HG03045 (cell line): Measurements from ENCODE around the gene USP7.
"Not testable (repeated sequence)": the region's sequence is repeated elsewhere in the genome, so short reads cannot be mapped to it uniquely, and the experiment has no call there.

ENCODE experiments used
- ATAC-seq: cut with Tn5 transposase; IDR thresholded peaks from one replicate; pipeline ENCODE4 v1.9.1; 2021; ENCODE audit warnings: mild to moderate bottlenecking, moderate library complexity; ENCODE audit not compliant: unreplicated experiment

The USP7 gene

DNA sequence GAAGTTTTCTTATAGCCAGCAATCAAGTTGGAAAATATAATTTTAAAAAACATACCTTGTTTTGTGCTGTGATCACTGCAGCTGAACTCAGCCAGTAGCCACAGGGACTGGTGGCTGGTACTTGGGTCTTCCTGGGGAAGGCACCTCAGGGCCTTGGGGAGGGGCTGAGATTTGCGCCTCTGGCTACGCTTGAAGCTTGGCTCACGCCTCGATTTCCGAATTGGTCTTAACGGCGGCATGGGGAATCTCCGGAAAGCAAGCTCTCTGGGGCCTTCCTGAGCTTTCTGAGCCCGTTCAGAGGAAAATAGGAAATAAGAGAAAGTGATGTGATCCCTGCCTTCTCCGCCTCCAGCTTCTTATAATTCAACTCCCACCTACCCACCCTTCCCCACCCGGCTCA lies 11.3 kb upstream of the USP7 start:
- ATAC-seq: no peak

DNA sequence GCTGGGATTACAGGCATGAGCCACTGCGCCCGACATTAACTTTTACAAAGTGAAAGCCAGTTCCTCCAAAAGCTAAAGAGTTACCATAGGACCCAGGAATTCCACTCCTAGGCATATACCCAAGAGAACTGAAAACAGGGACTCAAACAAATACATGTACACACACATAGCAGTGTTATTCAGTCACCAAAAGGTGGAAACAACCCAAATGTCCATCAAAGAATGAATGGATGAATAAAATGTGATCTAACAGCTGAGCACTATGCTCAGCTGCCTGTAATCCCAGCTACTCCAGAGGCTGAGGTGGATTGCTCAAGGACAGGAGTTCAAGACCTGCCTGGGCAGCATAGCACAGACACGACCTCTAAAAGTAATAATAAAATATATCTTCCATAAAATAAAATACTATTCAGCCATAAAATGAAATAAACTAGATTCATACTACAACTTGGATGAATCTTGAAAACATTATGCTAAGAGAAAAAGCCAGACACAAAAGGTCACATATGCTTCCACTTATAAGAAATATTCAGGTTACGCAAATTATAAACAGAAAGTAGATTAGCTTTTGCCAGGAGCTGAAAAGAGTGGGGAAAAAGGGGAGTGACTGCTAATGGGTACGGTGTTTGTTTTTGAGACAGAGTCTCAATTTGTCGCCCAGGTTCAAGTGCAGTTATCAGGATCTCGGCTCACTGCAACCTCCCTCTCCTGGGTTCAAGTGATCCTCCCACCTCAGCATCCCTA lies 9.3 kb upstream of the USP7 start:
- no peak for ATAC-seq

DNA sequence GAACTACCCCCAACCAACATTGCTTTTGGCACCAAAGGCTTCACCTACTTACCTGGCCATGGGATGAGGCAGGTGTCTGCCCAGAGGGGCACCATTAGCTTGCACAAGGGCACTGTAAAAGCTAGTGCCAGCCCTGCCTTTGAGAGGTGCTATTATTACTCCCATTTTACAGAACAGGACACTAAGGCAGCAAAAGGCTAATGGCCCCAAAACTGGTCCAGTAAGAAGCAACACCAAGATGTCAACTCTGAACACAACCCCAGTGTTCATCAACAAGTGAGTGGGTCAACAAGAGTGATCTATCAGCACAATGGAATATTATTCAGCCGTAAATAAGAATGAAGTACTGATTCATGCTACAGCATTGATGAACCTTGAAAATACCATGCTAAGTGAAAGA lies 7.7 kb upstream of the USP7 start:
- no peak for ATAC-seq

DNA sequence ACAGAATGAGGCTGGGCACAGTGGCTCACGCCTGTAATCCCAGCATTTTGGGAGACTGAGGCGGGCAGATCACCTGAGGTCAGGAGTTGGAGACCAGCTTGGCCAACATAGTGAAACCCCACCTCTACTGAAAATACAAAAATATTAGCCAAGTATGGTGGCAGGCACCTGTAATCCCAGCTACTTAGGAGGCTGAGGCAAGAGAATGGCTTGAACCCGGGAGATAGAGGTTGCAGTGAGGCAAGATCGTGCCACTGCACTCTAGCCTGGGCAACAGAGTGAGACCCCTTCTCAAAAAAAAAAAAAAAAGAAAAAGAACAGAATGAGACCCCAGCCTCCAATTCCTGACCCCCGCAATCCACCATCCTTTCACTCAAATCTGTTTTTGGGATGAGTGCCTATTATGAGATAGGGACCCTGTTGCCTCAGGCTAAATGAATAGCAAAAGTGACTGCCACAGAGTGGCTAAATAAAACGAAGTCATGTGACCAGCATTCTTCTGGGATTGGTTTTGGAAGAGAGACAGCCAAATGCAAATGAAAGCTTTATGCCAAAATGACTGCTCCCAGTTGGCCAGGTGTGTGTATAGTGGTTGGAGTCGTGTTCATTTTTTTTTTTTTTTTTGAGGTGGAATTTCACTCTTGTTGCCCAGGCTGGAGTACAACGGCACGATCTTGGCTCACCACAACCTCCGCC lies 5.6 kb upstream of the USP7 start:
- not testable (repeated sequence) for ATAC-seq

DNA sequence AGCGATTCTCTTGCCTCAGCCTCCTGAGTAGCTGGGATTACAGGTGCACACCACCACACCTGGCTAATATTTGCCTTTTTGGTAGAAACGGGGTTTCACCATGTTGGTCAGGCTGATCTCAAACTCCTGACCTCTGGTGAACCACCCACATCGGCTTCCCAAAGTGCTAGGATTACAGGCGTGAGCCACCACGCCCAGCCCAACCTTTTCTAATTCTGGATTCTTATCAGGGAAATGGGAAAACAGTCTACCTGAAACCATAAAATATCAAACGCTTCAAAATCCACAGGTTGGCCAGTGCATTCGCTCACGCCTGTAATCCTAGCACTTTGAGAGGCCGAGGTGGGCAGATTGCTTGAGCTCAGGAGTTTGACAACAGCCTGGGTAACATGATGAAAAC lies 4.3 kb upstream of the USP7 start:
- not testable (repeated sequence) for ATAC-seq

DNA sequence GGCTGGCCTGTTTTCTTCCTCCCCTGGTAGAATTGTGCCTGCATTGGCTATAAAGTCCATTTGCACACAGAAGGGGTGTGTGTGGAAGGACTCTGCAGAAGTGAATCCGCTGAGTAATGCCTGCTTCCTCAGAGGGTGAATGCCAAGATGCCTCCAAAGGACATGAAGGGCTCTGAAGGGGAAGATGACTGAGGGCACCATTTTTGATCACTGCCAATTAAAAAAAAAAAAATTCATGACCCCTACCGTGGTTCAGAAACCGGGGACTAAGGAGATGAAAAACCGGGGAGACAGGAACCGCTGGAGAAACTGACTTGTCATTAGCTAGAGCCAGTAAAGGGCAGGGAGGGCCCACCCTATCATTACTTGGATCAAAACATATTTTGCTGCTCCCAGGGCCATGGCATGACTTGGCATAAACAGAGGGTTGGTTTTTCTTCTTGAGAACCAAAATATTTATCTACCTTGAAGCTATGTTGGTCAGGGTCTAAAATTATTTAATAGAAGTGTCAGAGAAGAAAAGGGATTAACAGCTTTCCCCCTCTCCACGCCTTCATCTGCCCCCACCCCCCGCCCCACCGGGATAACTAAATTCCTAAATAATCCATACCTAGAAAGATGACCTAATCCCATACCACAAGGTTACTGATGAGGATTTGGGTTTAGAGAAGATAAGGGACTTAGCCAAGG lies 3.6 kb upstream of the USP7 start:
- ATAC-seq: no peak

DNA sequence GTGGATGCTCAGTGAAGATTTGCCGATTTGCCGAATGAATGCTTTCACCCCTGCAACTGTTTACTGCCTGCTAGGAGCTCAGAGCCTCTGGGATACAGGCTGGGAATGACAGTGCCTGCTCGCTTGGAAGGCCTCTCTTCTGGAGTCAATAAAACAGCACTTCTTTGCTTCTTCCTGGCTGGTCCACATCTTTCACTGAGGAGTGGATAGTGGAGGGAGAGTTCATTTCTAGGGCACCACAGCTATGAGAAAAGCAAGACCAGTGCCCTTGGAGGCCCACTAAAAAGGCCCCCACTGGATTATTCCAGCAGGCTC lies 3.1 kb upstream of the USP7 start:
- ATAC-seq: no peak

DNA sequence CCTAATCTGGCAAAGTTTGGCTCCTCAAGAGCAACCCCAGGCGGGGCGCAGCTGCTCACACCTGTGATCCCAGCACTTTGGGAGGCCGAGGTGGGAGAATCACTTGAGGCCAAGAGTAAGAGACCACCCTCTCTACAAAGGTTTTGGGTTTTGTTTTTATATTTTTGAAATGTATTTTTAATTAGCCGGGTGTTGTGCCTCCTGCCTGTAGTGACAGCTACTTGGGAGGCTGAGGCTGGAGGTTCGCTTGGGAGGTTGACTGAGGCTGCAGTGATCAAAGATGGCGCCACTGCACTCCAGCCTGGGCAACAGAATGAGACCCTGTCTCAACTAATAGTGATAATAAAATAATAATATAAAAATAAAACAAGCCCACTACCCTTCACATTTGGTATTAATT lies 756 bp upstream of the USP7 start:
- no peak for ATAC-seq

DNA sequence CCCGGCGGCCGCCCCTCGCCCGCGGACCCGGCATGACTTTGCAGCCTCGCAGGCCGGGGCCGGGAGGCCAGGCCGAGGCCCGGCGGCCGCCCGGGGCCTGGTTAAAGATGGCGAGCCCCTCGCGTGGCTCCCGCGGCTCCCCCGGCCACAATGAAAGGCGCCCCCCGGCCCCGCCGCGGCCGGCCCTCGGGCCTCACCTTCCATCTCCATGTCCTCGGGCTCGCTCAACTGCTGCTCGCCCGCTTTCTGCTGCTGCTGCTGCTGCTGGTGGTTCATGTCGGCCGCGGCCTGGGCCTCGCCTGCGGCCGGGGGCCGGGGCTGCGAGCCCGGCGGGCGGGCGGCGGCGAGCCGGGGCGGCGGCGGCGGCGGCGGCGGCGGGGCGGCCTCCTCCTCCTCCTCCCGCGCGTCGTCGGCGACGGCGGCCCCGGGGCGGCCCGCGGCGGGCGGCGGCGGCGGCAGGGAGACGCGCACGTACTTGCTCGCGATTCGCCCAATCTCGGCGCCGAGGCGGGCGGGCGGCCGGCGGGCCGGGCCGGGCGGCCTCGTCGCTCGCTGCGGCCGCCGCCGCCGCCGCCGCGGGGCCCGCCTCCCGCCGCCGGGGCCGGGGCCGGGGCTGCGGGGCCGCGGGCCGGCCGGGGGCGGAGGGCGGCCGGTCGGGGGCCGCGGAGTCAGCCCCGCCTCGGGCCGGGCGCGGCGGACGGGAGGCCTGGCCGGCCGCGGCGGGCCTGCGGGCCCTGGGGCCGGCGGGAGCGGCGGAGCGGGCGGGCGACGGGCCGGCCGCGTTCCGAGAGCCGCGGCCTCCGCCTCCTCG lies 491 bp downstream of the USP7 start:
- ATAC-seq: peak; percentile 7

DNA sequence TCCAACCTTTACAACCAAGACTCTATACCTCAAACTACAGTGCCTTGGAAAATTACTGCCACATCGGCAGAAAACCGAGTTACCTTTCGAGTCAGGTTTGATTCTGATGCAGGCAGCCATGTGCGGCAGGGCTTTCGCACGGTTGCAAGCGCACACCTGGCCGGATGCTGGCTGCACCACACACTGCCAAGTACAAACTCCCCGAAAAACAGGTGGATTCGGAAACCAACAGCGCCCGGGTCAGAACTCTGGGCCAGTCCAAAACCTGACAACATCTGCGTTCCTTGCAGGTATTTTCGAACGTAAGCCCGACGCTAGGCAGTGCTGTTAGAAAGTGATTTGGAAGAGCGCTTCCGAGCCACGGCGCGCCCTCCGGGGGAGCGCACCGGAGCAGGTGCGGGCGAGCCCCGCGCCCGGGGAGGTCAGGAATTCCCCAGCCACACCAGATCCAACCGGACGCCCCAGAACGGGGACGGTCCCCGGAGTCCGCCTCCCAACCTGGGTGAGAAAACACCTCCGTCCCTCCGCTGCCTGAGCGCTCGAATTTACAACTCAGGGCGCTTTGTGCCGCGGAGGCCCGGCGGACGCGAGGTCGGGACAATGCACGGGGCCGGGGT lies 1.2 kb downstream of the USP7 start:
- no peak for ATAC-seq

DNA sequence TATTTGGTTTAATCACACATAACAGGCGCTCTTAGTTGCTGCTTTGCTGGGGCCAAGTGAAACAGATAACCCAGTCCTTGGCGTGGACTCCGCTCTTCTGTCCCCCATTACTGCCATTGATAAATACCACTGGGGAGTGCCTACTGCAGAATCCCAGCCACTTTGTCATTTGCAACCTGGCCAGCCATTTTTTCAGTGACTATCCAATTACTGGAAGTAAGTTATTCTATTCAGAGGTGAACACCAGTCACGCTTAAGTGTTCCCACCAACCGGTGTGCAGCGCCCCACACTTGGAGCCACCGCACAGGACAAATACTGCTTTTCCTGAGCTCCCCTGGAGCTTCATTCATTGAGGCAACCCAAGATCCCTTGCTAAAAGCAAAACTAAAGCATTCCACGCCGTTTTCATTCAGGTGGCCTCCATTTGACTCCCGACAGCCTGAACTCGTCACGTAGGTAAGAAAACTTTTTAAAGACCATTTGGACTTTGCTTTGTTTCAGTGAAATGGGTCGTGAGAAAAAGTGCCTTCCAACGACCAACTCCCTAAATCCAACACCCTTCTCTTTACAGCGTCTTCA lies 1.8 kb downstream of the USP7 start:
- ATAC-seq: no peak

DNA sequence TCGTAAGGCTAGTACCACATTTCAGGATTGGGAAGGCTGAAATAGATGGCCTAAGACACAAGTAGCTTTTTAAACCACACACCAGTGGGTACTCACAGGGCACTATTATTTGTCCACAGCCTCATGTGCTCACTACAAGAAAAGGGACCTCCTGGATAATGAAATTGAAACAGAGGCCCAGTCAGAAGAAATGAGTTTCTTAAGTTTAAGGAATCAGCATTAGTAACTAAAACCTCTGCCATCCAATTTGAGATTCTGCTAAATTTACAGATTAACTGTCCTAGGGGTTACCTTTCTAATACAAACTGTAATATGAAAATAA lies 3.0 kb downstream of the USP7 start:
- ATAC-seq: no peak

DNA sequence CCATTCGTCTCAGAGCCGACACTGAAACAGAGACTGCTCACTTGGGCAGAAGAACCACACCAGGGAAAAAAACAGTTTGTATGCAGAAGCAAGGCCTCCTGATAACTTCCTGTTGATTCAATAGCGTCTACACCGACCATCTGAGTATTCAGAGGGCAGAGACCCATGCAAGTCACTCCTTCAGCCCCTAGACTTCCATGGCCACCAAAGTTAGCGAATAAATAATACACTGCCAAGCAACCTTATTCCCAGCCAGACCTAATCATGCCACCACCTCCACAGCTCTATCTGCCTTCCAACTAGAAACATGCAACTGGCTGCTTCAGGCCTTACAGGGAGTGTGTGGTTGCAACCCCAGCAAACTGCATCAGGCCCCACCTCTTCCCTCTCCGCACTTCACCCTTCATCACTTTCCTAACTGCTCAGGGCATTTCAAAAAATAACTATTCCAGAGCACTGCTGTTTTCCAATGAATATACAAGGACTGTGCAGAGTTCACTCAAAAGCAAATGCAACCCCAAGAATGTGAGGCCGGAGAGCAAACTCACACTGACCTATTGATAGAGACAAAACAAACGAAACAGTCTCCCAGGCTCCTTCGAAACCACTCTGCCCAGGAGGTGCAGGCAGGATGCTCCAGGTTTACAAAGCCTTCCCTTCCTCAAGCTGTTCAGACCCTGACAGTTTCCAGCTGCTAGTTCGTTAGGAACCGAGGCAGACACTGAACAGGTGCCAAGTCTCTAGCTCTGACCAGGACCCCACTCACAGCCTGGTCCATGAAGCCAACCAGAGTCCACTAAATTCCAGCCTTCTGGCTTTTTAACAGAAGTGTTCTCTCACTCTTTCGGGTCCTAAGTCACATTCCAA lies 3.6 kb downstream of the USP7 start:
- ATAC-seq: no peak

DNA sequence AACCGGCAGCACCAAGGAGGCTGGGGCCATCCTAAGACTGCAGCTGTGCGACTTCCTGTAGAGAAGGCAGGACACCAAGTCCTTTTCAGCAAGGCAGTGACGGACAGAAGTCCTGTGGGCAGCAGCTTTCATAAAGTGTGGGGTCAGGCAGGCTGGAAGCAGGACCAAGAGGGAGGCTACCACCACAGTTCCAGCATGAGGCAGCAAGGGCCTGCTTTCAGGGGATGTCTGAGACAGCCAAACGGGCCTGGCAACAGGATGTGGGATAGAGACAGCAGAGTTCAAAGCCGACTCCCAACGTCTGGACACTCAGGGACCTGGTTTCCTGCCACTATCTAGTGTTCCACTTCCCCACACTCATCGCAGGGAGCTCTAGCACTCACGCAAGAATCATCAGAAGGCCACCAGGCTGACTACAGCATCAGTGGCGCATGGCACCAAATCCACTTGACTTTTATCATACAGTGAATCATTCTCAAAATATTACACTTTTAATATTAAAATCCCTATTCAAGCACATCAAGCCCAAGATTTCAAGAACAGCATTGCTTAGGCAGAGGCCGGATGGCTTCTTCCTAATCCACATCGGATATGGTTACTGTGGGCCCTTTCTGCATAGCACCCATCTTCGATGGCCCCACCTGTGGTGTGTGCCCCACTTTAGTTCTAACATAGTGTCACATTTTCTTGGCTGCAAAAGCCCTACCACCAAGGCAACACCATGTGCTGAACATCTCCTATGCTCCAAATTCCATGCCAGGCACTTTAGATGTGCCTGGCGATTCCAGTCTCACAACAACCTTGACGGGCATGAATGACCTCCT lies 5.2 kb downstream of the USP7 start:
- ATAC-seq: no peak

DNA sequence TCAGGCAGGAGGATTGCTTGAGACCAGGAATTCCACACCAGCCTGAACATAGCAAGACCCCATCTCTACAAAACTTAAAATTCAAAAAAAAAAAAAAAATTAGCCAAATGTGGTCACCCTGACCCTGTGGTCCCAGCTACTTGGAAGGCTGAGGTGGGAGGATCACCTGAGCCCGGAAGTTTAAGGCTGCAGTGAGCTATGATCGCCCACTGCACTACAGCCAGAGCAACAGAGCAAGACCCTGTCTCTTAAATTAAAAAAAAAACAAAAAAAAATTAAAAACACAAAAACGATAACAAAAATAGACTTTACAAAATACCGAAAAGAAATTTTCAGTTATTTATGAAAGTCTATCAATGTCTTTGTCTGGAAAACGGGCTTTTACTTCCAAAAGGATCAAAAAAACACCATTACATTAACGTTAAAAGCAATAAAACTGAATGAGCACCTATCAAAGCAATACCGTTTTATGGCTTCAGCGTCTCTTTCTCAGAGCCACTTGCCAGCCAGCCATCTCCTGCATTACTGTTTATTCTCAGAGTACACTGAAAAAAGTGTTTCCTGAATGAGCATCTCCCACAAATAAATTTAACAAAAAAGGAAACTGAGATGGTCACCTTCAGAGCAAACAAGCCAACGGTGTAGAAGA lies 6.1 kb downstream of the USP7 start:
- no peak for ATAC-seq

DNA sequence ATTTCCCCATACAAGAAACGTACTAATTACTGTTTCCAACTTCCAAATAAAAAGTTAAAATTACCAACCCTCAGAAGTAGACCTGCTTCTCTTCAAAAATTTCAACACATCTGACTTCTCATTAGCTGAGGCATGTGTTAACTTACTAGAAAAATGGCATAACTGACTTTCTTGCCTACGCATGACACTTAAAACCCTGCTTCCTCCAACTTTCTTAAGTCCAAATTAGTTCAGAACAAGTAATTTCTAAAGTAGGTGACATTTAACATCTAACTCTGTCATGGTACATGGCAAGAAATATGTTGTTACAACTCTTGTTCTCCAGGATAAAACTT lies 6.7 kb downstream of the USP7 start:
- ATAC-seq: no peak

DNA sequence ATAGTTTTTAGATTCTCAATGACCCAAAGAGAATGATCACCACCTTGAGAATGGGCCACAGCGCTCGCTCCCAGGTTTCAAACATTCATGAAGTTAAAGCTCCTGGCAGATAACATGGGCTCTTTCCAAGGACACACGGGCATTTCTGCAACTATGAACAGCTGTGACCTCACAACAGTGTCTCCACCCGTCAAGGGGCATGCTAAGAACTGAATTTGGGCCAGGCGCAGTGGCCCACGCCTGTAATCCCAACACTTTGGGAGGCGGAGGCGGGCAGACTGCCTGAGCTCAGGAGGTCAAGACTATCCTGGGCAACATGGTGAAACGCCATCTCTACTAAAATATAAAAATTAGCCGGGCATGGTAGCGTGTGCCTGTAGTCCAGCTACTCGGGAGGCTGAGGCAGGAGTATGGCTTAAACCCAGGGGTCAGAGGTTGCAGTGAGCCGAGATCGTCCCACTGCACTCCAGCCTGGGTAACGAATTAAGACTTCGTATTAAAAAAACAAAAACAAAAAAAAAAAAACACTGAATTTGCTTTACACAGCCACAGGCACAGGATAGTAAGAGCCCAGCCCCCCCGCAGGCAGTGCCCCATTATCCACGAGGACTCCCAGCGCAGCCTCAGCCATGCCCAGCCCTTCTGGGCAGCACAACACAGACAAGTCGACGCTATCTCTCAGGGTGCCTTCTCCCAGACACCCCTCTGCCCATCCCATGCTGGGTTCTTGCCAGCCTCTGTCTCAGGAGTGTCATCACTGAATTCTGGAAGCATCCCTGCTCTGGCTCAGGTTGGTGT lies 7.2 kb downstream of the USP7 start:
- no peak for ATAC-seq

DNA sequence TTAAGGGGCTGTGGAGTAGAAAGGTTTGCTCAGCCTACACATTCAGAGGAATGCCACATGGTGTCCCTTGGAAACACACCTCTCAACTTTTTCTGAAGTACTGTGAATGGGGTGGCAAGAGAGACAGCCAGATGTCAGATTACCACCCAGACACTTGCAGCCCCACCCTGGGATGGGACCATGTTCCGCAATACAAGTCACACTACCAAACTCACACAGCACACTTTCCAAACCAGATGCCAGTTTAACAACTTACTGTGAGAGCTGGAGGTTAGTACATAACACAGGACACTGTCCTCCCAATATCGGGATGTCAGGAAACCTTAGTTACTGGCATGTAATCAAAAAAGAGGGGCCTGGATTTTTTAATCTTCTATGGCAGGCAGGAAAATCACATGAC lies 7.9 kb downstream of the USP7 start:
- ATAC-seq: no peak
